A673 (cell line): ENCODE data around the gene LRBA.

Experiments
- CTCF ChIP-seq: fragments of 300-800, 200-600 bp; sonication (generic); conservative IDR thresholded peaks from 2 replicates; pipeline ENCODE4 v1.5.1; 2017; ENCODE audit warnings: low read depth, mild to moderate bottlenecking, antibody characterized with exemption, low read length, moderate library complexity, mixed read lengths
- EZH2 ChIP-seq: fragments of 200-600 bp; sonication (generic); IDR thresholded peaks from 2 replicates; pipeline ENCODE4 v1.6.1; 2017; ENCODE audit warnings: borderline replicate concordance, low read depth, mild to moderate bottlenecking, mixed read lengths, antibody characterized with exemption, low read length; ENCODE audit not compliant: poor library complexity, severe bottlenecking

DNA sequence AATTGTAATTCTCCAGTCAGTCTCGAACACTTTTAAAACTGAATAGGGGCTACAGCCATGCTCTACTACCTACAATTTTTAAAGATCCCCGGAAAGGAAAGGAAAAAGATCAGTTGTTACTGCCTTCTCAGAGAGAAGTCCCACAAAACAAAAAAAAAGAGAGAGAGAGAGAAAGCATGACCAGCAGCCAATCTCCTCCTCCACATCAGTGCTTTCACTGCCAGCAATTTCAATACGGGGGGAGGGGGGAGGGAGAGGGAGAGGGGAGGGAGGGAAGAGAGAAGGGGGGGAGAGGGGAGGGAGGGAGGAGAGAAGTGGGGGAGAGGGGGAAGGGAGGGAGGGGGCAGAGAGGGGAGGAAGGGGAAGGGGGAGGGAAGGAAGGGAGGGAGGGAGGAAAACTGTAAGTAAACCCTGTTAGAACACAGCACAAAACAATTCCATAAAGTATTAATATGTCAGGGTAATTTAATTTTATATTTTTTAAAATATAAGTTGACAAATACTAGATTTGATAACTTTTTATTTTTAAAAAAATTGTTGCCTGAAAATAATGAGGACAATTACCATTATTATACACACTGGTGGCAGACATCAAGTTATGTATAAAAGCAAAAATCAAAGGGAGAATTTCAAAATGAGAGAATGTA, 108.0 kb downstream of the LRBA start:
- TF ChIP-seq CTCF = no peak
- no peak for TF ChIP-seq EZH2
